ENCODE data around the gene SALL3.

SALL3 gene

DNA sequence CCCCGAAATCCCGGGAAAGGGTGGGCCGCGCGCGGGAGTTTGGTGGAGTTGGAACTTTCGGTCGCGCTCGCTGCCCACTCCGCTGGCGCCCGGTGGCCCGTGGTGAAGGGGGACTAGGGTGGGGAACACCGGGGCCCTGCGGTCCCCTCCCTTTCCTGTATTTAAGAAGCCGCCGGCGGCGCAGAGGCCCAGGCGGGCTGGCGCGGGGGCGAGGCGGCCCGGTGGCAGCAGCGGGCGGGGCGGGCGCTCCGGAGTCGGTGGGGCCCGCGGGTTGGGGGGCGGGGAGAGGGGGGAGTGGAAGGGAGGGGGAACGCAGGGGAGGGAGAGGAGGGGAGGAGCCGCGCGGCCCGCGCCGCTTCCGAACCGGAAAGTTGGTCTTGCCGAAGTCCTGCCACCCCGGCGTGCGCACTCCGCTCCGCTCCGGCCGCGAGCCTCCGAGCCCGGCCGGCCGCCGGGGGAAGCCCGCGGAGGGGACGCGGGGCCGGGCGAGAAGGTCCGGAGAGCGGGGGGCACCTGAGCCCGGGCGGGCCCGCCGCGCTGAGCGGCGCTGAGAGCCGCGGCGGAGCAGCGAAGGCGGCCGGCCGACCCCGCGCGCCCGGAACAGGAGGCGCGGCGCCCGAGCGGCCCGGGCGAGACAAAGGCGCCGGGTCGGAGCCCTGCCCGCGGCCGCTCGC lies 425 bp upstream of the SALL3 start:
- peaks cover 72% of the 10 kb centered on the region for H3K4me1 Mint-ChIP-seq
- TF ChIP-seq, protein P1, sequence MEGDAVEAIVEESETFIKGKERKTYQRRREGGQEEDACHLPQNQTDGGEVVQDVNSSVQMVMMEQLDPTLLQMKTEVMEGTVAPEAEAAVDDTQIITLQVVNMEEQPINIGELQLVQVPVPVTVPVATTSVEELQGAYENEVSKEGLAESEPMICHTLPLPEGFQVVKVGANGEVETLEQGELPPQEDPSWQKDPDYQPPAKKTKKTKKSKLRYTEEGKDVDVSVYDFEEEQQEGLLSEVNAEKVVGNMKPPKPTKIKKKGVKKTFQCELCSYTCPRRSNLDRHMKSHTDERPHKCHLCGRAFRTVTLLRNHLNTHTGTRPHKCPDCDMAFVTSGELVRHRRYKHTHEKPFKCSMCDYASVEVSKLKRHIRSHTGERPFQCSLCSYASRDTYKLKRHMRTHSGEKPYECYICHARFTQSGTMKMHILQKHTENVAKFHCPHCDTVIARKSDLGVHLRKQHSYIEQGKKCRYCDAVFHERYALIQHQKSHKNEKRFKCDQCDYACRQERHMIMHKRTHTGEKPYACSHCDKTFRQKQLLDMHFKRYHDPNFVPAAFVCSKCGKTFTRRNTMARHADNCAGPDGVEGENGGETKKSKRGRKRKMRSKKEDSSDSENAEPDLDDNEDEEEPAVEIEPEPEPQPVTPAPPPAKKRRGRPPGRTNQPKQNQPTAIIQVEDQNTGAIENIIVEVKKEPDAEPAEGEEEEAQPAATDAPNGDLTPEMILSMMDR (IDR thresholded peaks at IDR 0.05), result no peak
- DNase-seq, result peak; percentile 75
- H3K9me3 Mint-ChIP-seq, result no peaks in the 10 kb centered on the region
- peak overlapping the region; percentile 38 for H3K4me3 Mint-ChIP-seq
- no peaks in the 10 kb centered on the region for H3K36me3 Mint-ChIP-seq (ENCODE audit: low read depth)
- H3K27me3 Mint-ChIP-seq (ENCODE audit: low read depth, poor library complexity), result peaks cover 46% of the 10 kb centered on the region
- H3K27ac Mint-ChIP-seq, result no peak overlapping the region

DNA sequence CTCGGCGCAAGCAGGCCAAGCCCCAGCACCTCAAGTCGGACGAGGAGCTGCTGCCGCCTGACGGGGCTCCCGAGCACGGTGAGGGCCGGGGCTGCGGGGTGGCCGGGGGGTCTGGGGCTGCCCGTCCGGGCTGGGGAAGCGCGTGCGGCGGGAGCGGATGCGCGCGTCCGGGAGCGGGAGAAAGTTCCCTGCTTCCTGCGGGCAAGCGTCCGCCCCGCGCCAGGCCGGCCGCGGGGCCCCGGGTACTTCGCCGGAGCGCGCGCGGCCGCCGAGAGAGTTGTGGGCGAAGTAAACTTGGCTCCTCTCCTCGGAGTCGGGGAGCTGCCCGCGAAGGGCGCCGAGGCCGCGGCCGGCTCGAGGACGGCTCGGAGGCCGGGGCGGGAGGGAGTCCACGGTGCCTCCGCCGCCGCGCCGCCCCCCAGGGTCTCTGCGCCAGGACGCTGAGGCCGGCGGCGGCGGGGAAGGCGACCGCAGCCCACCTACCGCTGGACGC lies 707 bp downstream of the SALL3 start:
- DNase-seq, result peak; percentile 58
- Mint-ChIP-seq H3K27ac (no peak overlapping the region), H3K4me1 (peaks cover 76% of the 10 kb centered on the region), H3K27me3 (ENCODE audit: low read depth, poor library complexity) (peaks cover 37% of the 10 kb centered on the region), H3K4me3 (no peak overlapping the region), H3K36me3 (ENCODE audit: low read depth) (no peaks in the 10 kb centered on the region), H3K9me3 (no peaks in the 10 kb centered on the region)
- TF ChIP-seq, protein P1 (IDR thresholded peaks at IDR 0.05), result no peak

DNA sequence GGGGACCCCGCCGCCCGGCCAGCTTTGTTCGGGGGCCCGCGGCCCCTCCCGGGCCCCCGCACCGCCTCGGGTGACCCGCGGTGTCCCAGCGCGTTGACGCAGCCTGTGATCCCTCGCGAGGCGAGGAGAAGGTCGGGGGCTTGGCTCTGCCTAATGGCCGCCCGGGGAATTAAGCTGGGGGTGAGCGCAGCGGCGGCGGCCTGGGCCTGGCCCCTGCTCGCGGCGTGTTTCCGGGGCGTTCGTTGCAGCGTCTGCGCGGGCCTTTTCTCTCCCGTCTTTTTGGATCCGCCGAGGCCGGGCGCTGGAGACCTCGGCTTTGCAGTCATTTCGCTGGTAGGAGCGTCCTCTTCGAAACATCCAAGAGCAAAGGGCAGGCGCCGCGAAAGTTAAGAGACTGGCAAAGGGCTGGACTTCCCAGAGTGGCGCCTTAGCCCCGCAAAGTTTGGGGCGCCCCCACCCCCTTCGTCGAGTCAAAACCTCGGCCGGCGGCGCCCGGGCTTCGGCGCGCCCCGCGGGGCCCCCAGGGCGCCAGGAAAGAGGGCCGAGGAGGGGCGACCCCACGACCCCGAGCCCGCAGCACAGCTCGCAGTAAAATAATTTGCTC lies 1.3 kb downstream of the SALL3 start:
- H3K9me3 Mint-ChIP-seq, result no peaks in the 10 kb centered on the region
- H3K36me3 Mint-ChIP-seq (ENCODE audit: low read depth), result no peaks in the 10 kb centered on the region
- TF ChIP-seq, protein P1 (IDR thresholded peaks at IDR 0.05), result no peak
- peaks cover 76% of the 10 kb centered on the region for H3K4me1 Mint-ChIP-seq
- DNase-seq, result peak; percentile 63
- H3K4me3 Mint-ChIP-seq, result peak overlapping the region; percentile 92
- H3K27me3 Mint-ChIP-seq (ENCODE audit: low read depth, poor library complexity), result peaks cover 33% of the 10 kb centered on the region
- H3K27ac Mint-ChIP-seq, result peak overlapping the region; percentile 90

DNA sequence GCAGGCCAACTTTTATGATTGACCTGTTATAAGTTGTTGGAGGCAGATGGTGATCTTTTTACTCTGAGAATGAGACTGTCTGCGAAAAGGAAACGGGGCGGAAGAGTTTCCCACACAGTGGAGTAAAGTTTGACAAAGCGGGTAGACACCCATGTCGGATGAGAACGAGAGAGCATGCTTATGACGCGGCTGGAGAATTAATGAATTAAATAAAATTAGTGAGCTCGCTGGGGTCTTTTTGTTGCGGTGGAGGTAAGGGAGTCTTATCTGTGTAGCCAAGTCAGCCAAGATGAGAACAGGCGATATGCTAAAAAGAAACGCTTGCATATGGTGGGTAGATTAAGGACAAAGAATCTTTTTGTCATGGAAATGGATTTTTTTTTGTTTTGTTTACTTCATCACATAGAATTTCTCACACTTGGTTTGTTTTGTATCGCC lies 1.8 kb downstream of the SALL3 start:
- H3K4me1 Mint-ChIP-seq, result peaks cover 76% of the 10 kb centered on the region
- H3K9me3 Mint-ChIP-seq, result no peaks in the 10 kb centered on the region
- no peak for DNase-seq
- peaks cover 32% of the 10 kb centered on the region for H3K27me3 Mint-ChIP-seq (ENCODE audit: low read depth, poor library complexity)
- peak overlapping the region; percentile 90 for H3K27ac Mint-ChIP-seq
- TF ChIP-seq, protein P1 (IDR thresholded peaks at IDR 0.05), result no peak
- no peaks in the 10 kb centered on the region for H3K36me3 Mint-ChIP-seq (ENCODE audit: low read depth)
- peak overlapping the region; percentile 92 for H3K4me3 Mint-ChIP-seq

DNA sequence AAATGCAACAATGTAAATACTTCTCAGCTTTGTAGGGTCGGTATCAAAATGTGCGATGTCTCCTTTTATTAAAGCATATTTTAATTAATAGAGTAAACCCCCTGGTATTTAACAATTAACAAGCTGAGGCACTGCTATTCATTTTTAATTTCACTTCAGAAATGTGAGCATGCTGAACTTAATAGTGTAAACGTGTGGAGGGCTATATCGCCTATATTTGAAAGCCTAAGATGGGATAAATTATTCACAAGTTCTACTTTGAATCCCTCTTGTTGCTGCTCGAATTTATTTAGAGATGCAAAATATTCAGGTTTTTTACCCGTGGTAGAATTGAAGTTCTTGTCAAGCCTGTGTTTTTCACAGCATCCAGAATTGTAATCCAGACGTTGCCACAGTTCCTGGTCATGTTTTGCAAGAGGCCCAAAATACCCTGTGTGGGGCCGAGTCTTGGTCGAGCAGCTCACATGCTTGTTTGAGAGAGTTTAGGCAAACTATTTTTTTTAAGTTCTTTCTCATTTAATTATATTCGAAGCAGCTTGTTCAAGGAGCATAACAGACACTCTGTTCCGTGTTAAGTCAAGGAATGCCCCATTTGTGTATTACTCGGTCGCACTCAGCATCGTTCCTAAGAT lies 2.5 kb downstream of the SALL3 start:
- H3K4me3 Mint-ChIP-seq, result peak overlapping the region; percentile 92
- H3K9me3 Mint-ChIP-seq, result no peaks in the 10 kb centered on the region
- TF ChIP-seq, protein P1 (IDR thresholded peaks at IDR 0.05), result no peak
- H3K4me1 Mint-ChIP-seq, result peaks cover 72% of the 10 kb centered on the region
- H3K36me3 Mint-ChIP-seq (ENCODE audit: low read depth), result no peaks in the 10 kb centered on the region
- no peak for DNase-seq
- peak overlapping the region; percentile 8 for H3K27ac Mint-ChIP-seq
- peaks cover 25% of the 10 kb centered on the region for H3K27me3 Mint-ChIP-seq (ENCODE audit: low read depth, poor library complexity)

All from nephron progenitor cell (in vitro differentiated cells).